ENCODE results near the gene MR1. TPM values are rescaled to one million over a fixed set of nuclear protein-coding genes. Genes with fewer than 3 reads are reported as not detected.

The MR1 gene
- total RNA-seq, 4 donors from 2014 or later, result 1.6 to 3.5 (median 3.0) TPM

GRCh38 chr1:181076852-181077251, 43.1 kb downstream of the MR1 start:
- intact Hi-C loops (cut with DNase I; ENCODE audit: low total_unique reads), result no loop called here

DNA sequence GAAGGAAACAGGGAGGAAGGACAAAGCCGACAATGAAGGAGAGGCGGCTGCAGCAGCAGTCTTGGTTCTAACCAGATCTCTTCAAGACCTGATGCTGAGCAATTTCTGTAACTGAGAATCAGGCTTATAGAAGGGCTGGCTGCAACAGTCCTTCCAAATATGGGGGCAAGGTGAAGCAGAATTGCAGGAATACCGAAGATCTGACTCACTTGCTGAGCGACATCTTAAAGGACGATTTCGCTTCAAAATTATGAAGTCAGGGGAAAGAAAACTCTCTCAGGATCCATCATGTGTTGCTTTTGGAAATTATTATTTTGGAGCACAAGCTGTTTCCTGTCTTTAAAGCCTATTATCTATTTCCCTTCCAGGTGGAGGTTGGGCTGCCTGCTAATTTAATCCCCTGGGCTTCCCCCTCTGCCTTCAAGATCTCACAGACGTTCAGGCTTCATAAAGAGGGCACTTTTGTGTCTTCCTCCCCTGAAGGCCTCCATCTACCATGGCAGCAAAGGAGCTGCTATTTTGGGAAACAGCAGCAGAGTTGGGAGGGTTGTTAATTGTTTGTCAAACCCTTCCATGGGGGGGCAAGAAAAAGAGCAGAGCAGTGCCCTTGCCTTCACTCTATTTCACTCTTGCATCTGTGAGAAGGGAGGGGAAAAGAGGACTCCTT, 43.9 kb downstream of the MR1 start:
- Histone ChIP-seq H3K27me3 (no peaks in the 10 kb centered on the region), H3K4me1 (peaks cover 0 to 6% of the 10 kb centered on the region in 2 donors), H3K9me3 (no peaks in the 10 kb centered on the region), H3K36me3 (no peaks in the 10 kb centered on the region), H3K4me3 (no peak overlapping the region), H3K27ac (no peak overlapping the region)
- intact Hi-C loops (cut with DNase I; ENCODE audit: low total_unique reads) (no loop called here), in situ Hi-C loops (cut with MboI; ENCODE audit: low sequenced_read_pairs in 4 of 4) (no loop called here)
- ATAC-seq (no peak), DNase-seq (no peak)
- TF ChIP-seq POLR2A (IDR thresholded peaks at IDR 0.05), result no peak
- TF ChIP-seq CTCF (IDR thresholded peaks at IDR 0.05 in 4 of 5, conservative IDR thresholded peaks at IDR 0.05 in 1 of 5), result no peak

More at GRCh38 chr1:181076852-181077251, 43.1 kb downstream of the MR1 start:
- Histone ChIP-seq H3K27me3 (no peaks in the 10 kb centered on the region), H3K27ac (no peak overlapping the region), H3K4me3 (no peak overlapping the region), H3K4me1 (peaks cover 0 to 6% of the 10 kb centered on the region in 2 donors), H3K9me3 (no peaks in the 10 kb centered on the region), H3K36me3 (no peaks in the 10 kb centered on the region)
- ATAC-seq (no peak), DNase-seq (no peak)
- in situ Hi-C loops (cut with MboI; ENCODE audit: low sequenced_read_pairs in 4 of 4), result no loop called here
- TF ChIP-seq CTCF (IDR thresholded peaks at IDR 0.05 in 4 of 5, conservative IDR thresholded peaks at IDR 0.05 in 1 of 5) (no peak), POLR2A (IDR thresholded peaks at IDR 0.05) (no peak)

DNA sequence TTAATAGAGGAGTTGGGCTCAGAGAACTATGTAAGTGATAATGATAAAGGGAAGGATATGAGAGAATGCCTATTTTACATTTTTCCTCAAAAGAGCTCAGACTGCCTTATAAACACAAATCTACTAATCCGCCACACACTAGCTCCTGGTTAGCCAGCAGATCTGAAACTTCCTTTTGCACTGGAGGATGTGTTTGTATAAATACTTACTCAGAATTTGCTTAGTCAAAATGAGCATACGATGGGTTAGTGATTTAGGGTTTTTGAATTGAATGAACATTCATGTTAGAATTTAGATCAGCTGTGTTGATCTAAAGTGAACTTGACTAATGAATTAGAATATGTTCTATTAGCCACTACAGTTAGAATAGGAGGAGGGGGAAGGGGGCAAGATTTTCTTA, 45.6 kb downstream of the MR1 start:
- Histone ChIP-seq H3K27me3 (no peaks in the 10 kb centered on the region), H3K4me3 (no peak overlapping the region), H3K9me3 (no peaks in the 10 kb centered on the region), H3K4me1 (peaks cover 0 to 4% of the 10 kb centered on the region in 2 donors), H3K36me3 (no peaks in the 10 kb centered on the region), H3K27ac (no peak overlapping the region)
- DNase-seq, result no peak
- intact Hi-C loops (cut with DNase I; ENCODE audit: low total_unique reads) (no loop called here), in situ Hi-C loops (cut with MboI; ENCODE audit: low sequenced_read_pairs in 4 of 4) (no loop called here)
- TF ChIP-seq CTCF (IDR thresholded peaks at IDR 0.05 in 4 of 5, conservative IDR thresholded peaks at IDR 0.05 in 1 of 5) (no peak), POLR2A (IDR thresholded peaks at IDR 0.05) (no peak)
- ATAC-seq, result no peak

GRCh38 chr1:181079920-181080319, 46.1 kb downstream of the MR1 start:
- in situ Hi-C loops (cut with MboI; ENCODE audit: low sequenced_read_pairs in 4 of 4) (loop anchor here (5.0 to 10.0 kb wide), 4 partner anchors 45 to 67 kb away; partner anchors contain the start of gene MR1 (in 1 of the 4)), intact Hi-C loops (cut with DNase I; ENCODE audit: low total_unique reads) (no loop called here)
- Histone ChIP-seq H3K36me3 (no peaks in the 10 kb centered on the region), H3K4me1 (peaks cover 0 to 4% of the 10 kb centered on the region in 2 donors), H3K27ac (no peak overlapping the region), H3K9me3 (no peaks in the 10 kb centered on the region), H3K27me3 (no peaks in the 10 kb centered on the region), H3K4me3 (no peak overlapping the region)
- no peak for TF ChIP-seq POLR2A (IDR thresholded peaks at IDR 0.05)
- no peak for TF ChIP-seq CTCF (IDR thresholded peaks at IDR 0.05 in 4 of 5, conservative IDR thresholded peaks at IDR 0.05 in 1 of 5)
- ATAC-seq, result no peak
- no peak for DNase-seq

Data from gastrocnemius medialis (tissue), 4 donors.